ENCODE results near the gene CELF5. TPM values are rescaled to one million over a fixed set of nuclear protein-coding genes. Genes with fewer than 3 reads are reported as not detected.

Gene CELF5
- total and polyA plus RNA-seq, 2 experiments from 2014 or later: 5.6 to 10.6 TPM

DNA sequence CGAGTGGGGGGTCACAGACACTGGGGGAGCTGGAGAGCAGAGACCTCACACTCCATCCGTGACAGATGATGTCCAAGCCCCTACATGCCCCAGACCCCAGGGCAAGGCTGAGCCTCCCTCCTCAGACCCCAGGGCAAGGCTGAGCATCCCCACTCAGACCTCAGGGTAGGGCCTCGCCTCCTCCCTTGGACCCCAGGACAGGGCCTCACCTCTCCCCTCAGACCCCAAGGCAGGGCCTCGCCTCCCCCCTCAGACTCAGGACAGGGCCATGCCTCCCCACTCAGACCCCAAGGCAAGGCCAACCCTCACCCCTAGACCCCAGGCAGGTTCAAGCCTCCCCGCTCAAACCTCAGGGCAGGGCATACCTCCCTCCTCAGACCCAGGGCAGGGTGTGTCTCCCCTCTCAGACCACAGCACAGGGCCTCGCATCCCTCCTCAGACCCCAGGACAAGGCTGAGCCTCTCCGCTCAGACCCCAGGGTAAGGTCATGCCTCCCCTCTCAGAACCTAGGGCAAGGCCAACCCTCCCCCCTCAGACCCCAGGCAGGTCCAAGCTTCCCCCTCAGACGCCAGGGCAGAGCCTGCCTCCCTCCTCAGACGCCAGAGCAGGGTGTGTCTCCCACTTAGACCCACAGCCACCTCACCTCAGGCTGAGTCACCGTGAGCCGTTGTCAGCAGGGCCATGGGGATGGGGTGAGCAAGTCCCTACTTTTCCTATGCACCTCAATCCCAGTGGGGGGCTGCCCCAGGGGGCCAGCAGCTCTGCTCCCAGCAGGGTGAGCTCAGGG is 47.6 kb upstream of the CELF5 start:
- no peak for TF ChIP-seq EZH2phosphoT487 (IDR thresholded peaks at IDR 0.05; ENCODE audit: unreplicated experiment)
- no peak for TF ChIP-seq NANOG (IDR thresholded peaks at IDR 0.05; ENCODE audit: borderline replicate concordance)
- no peak for TF ChIP-seq STAT1 (IDR thresholded peaks at IDR 0.05; ENCODE audit: unreplicated experiment)
- TF ChIP-seq JUNB (IDR thresholded peaks at IDR 0.05; ENCODE audit: unreplicated experiment): no peak
- no peak for TF ChIP-seq CREB1 (CRISPR knock-in tag; IDR thresholded peaks at IDR 0.05; ENCODE audit: low read depth)
- TF ChIP-seq, protein P1, sequence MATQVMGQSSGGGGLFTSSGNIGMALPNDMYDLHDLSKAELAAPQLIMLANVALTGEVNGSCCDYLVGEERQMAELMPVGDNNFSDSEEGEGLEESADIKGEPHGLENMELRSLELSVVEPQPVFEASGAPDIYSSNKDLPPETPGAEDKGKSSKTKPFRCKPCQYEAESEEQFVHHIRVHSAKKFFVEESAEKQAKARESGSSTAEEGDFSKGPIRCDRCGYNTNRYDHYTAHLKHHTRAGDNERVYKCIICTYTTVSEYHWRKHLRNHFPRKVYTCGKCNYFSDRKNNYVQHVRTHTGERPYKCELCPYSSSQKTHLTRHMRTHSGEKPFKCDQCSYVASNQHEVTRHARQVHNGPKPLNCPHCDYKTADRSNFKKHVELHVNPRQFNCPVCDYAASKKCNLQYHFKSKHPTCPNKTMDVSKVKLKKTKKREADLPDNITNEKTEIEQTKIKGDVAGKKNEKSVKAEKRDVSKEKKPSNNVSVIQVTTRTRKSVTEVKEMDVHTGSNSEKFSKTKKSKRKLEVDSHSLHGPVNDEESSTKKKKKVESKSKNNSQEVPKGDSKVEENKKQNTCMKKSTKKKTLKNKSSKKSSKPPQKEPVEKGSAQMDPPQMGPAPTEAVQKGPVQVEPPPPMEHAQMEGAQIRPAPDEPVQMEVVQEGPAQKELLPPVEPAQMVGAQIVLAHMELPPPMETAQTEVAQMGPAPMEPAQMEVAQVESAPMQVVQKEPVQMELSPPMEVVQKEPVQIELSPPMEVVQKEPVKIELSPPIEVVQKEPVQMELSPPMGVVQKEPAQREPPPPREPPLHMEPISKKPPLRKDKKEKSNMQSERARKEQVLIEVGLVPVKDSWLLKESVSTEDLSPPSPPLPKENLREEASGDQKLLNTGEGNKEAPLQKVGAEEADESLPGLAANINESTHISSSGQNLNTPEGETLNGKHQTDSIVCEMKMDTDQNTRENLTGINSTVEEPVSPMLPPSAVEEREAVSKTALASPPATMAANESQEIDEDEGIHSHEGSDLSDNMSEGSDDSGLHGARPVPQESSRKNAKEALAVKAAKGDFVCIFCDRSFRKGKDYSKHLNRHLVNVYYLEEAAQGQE (IDR thresholded peaks at IDR 0.05; ENCODE audit: unreplicated experiment): no peak
- TF ChIP-seq EZH2 (IDR thresholded peaks at IDR 0.05; ENCODE audit: low read depth, unreplicated experiment): no peak
- no peak for TF ChIP-seq ZNF114 (CRISPR knock-in tag; IDR thresholded peaks at IDR 0.05)
- TF ChIP-seq POLR2AphosphoS5 (IDR thresholded peaks at IDR 0.05; ENCODE audit: low read depth): no peak
- TF ChIP-seq, protein P2, sequence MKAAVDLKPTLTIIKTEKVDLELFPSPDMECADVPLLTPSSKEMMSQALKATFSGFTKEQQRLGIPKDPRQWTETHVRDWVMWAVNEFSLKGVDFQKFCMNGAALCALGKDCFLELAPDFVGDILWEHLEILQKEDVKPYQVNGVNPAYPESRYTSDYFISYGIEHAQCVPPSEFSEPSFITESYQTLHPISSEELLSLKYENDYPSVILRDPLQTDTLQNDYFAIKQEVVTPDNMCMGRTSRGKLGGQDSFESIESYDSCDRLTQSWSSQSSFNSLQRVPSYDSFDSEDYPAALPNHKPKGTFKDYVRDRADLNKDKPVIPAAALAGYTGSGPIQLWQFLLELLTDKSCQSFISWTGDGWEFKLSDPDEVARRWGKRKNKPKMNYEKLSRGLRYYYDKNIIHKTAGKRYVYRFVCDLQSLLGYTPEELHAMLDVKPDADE (IDR thresholded peaks at IDR 0.05): no peak
- TF ChIP-seq, protein P3, sequence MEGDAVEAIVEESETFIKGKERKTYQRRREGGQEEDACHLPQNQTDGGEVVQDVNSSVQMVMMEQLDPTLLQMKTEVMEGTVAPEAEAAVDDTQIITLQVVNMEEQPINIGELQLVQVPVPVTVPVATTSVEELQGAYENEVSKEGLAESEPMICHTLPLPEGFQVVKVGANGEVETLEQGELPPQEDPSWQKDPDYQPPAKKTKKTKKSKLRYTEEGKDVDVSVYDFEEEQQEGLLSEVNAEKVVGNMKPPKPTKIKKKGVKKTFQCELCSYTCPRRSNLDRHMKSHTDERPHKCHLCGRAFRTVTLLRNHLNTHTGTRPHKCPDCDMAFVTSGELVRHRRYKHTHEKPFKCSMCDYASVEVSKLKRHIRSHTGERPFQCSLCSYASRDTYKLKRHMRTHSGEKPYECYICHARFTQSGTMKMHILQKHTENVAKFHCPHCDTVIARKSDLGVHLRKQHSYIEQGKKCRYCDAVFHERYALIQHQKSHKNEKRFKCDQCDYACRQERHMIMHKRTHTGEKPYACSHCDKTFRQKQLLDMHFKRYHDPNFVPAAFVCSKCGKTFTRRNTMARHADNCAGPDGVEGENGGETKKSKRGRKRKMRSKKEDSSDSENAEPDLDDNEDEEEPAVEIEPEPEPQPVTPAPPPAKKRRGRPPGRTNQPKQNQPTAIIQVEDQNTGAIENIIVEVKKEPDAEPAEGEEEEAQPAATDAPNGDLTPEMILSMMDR (conservative IDR thresholded peaks at IDR 0.05; ENCODE audit: low read depth in 2 of 2): no peak
- no peak for TF ChIP-seq ZNF331 (CRISPR knock-in tag; IDR thresholded peaks at IDR 0.05; ENCODE audit: low read depth)
- TF ChIP-seq, protein P4, sequence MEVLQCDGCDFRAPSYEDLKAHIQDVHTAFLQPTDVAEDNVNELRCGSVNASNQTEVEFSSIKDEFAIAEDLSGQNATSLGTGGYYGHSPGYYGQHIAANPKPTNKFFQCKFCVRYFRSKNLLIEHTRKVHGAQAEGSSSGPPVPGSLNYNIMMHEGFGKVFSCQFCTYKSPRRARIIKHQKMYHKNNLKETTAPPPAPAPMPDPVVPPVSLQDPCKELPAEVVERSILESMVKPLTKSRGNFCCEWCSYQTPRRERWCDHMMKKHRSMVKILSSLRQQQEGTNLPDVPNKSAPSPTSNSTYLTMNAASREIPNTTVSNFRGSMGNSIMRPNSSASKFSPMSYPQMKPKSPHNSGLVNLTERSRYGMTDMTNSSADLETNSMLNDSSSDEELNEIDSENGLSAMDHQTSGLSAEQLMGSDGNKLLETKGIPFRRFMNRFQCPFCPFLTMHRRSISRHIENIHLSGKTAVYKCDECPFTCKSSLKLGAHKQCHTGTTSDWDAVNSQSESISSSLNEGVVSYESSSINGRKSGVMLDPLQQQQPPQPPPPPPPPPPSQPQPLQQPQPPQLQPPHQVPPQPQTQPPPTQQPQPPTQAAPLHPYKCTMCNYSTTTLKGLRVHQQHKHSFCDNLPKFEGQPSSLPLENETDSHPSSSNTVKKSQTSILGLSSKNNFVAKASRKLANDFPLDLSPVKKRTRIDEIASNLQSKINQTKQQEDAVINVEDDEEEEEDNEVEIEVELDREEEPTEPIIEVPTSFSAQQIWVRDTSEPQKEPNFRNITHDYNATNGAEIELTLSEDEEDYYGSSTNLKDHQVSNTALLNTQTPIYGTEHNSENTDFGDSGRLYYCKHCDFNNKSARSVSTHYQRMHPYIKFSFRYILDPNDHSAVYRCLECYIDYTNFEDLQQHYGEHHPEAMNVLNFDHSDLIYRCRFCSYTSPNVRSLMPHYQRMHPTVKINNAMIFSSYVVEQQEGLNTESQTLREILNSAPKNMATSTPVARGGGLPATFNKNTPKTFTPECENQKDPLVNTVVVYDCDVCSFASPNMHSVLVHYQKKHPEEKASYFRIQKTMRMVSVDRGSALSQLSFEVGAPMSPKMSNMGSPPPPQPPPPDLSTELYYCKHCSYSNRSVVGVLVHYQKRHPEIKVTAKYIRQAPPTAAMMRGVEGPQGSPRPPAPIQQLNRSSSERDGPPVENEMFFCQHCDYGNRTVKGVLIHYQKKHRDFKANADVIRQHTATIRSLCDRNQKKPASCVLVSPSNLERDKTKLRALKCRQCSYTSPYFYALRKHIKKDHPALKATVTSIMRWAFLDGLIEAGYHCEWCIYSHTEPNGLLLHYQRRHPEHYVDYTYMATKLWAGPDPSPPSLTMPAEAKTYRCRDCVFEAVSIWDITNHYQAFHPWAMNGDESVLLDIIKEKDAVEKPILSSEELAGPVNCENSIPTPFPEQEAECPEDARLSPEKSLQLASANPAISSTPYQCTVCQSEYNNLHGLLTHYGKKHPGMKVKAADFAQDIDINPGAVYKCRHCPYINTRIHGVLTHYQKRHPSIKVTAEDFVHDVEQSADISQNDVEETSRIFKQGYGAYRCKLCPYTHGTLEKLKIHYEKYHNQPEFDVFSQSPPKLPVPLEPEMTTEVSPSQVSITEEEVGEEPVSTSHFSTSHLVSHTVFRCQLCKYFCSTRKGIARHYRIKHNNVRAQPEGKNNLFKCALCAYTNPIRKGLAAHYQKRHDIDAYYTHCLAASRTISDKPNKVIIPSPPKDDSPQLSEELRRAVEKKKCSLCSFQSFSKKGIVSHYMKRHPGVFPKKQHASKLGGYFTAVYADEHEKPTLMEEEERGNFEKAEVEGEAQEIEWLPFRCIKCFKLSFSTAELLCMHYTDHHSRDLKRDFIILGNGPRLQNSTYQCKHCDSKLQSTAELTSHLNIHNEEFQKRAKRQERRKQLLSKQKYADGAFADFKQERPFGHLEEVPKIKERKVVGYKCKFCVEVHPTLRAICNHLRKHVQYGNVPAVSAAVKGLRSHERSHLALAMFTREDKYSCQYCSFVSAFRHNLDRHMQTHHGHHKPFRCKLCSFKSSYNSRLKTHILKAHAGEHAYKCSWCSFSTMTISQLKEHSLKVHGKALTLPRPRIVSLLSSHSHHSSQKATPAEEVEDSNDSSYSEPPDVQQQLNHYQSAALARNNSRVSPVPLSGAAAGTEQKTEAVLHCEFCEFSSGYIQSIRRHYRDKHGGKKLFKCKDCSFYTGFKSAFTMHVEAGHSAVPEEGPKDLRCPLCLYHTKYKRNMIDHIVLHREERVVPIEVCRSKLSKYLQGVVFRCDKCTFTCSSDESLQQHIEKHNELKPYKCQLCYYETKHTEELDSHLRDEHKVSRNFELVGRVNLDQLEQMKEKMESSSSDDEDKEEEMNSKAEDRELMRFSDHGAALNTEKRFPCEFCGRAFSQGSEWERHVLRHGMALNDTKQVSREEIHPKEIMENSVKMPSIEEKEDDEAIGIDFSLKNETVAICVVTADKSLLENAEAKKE (CRISPR knock-in tag; IDR thresholded peaks at IDR 0.05): no peak
- H3K27me3 Mint-ChIP-seq (ENCODE audit: insufficient read depth, low read depth, poor library complexity): peaks cover 2% of the 10 kb centered on the region
- H3K4me1 Mint-ChIP-seq: no peaks in the 10 kb centered on the region
- Histone ChIP-seq H3K4me3 (no peak overlapping the region), H3K27ac (ENCODE audit: low read depth) (no peak overlapping the region), H3K27me3 (ENCODE audit: insufficient read depth) (no peaks in the 10 kb centered on the region), H3K4me1 (ENCODE audit: insufficient read depth) (no peaks in the 10 kb centered on the region), H4K20me1 (replicated peaks; ENCODE audit: insufficient read depth) (no peaks in the 10 kb centered on the region), H3K36me3 (ENCODE audit: insufficient read depth) (no peaks in the 10 kb centered on the region), H3K4me2 (no peak overlapping the region), H2AFZ (no peak overlapping the region), H3F3A (replicated peaks; ENCODE audit: low read depth) (no peaks in the 10 kb centered on the region), H3K79me2 (replicated peaks; ENCODE audit: insufficient read depth) (no peaks in the 10 kb centered on the region), H3K9me2 (ENCODE audit: insufficient read depth) (no peaks in the 10 kb centered on the region)
- no peak overlapping the region for H3K4me3 Mint-ChIP-seq
- no peak for ATAC-seq
- H3K27ac Mint-ChIP-seq: no peak overlapping the region
- no peaks in the 10 kb centered on the region for H3K36me3 Mint-ChIP-seq (ENCODE audit: low read depth)
- no peak for DNase-seq (ENCODE audit: low spot score)
- peaks cover 11% of the 10 kb centered on the region for H3K9me3 Mint-ChIP-seq

All from GM23338 (cell line).